ENCODE measurements around the gene INTS15.
"Not testable (repeated sequence)": the region's sequence is repeated elsewhere in the genome, so short reads cannot be mapped to it uniquely, and the experiment has no call there.

The INTS15 gene

GRCh38 chr7:6619961-6620360, 30.1 kb downstream of the INTS15 start:
- no peak for DNase-seq

GRCh38 chr7:6621195-6622133, 31.6 kb downstream of the INTS15 start:
- DNase-seq = no peak

GRCh38 chr7:6622134-6622710, 32.4 kb downstream of the INTS15 start:
- DNase-seq = no peak

GRCh38 chr7:6623589-6624245, 33.9 kb downstream of the INTS15 start:
- DNase-seq = no peak

GRCh38 chr7:6624246-6624611, 34.4 kb downstream of the INTS15 start:
- DNase-seq = no peak

- DNase-seq = no peak
Observed at GRCh38 chr7:6628045-6628444, 38.2 kb downstream of the INTS15 start.

GRCh38 chr7:6630007-6630849, 40.4 kb downstream of the INTS15 start:
- DNase-seq = no peak

- DNase-seq = no peak
Observed at GRCh38 chr7:6631605-6632004, 41.8 kb downstream of the INTS15 start.

- DNase-seq = no peak
Observed at GRCh38 chr7:6634021-6634420, 44.2 kb downstream of the INTS15 start.

GRCh38 chr7:6634971-6635370, 45.1 kb downstream of the INTS15 start:
- DNase-seq = not testable (repeated sequence)

GRCh38 chr7:6636741-6637543, 47.1 kb downstream of the INTS15 start, which contains the start of gene ZNF316:
Gene ZNF316 (plus strand): TSS chr7:6637318. CDS start chr7:6642410, 5,092 bp downstream.
- DNase-seq = no peak

GRCh38 chr7:6637544-6638229, 47.9 kb downstream of the INTS15 start:
- DNase-seq = no peak

GRCh38 chr7:6639032-6639431, 49.2 kb downstream of the INTS15 start:
- DNase-seq = no peak

GRCh38 chr7:6639627-6640026, 49.8 kb downstream of the INTS15 start:
- DNase-seq = no peak

GRCh38 chr7:6640246-6640721, 50.5 kb downstream of the INTS15 start:
- DNase-seq = no peak

GRCh38 chr7:6641305-6642035, 51.6 kb downstream of the INTS15 start:
- DNase-seq = no peak

GRCh38 chr7:6642239-6642839, 52.5 kb downstream of the INTS15 start:
- no peak for DNase-seq

- DNase-seq = no peak
Observed at GRCh38 chr7:6642861-6643640, 53.2 kb downstream of the INTS15 start.

All from cortex of kidney (tissue), 1 donor.